ENCODE data around the gene SLMAP.

Gene SLMAP

GRCh38 chr3:57972531-57973111, 216.5 kb downstream of the SLMAP start:
- DNase-seq, result no peak

- no peak for DNase-seq
These were observed 217.8 kb downstream of the SLMAP start for GRCh38 chr3:57973715-57974477.

GRCh38 chr3:57974796-57975388, 218.8 kb downstream of the SLMAP start:
- DNase-seq, result no peak

- no peak for DNase-seq
These were observed 221.7 kb downstream of the SLMAP start for GRCh38 chr3:57977818-57978235.

GRCh38 chr3:57978316-57978715, 222.2 kb downstream of the SLMAP start:
- no peak for DNase-seq

All from activated effector memory CD4-positive, alpha-beta T cell treated with Interleukin-2 at 50 U/mL for 16 hours (primary cell).